Hematopoietic multipotent progenitor cell (in vitro differentiated cells): ENCODE data around the gene ZCCHC8. TPM values are rescaled to one million over a fixed set of nuclear protein-coding genes. Genes with fewer than 3 reads are reported as not detected.
"Not testable (repeated sequence)": the region's sequence is repeated elsewhere in the genome, so short reads cannot be mapped to it uniquely, and the experiment has no call there.

Experiments
- DNase-seq, 3 donors: peaks; one replicate each; pipeline ENCODE4 v3.0.0-alpha.2; 2011 to 2015; ENCODE audit warnings: low read depth in 2 of 3, low spot score in 2 of 3
- total RNA-seq: library from RNA; depleted of rRNA; stranded (reverse); fragments of >200 nt; gene quantifications from one replicate; pipeline ENCODE4 v1.2.3, GENCODE V29; 2012

Gene ZCCHC8
- total RNA-seq, 1 donor = 16.4 TPM

- DNase-seq = no peak
Observed at GRCh38 chr12:122473543-122474323, 27.0 kb downstream of the ZCCHC8 start.

- peak in 2 of 3 donors; percentile 62 to 86 for DNase-seq
Observed at GRCh38 chr12:122471324-122472226, 29.2 kb downstream of the ZCCHC8 start.

GRCh38 chr12:122470576-122470975 lies 30.2 kb downstream of the ZCCHC8 start:
- DNase-seq = not testable (repeated sequence)

GRCh38 chr12:122469856-122470255 lies 30.9 kb downstream of the ZCCHC8 start:
- DNase-seq = not testable (repeated sequence)

- no peak for DNase-seq
Observed at GRCh38 chr12:122467983-122468382, 32.7 kb downstream of the ZCCHC8 start.

GRCh38 chr12:122464317-122465042 lies 36.3 kb downstream of the ZCCHC8 start:
- DNase-seq = not testable (repeated sequence)

- DNase-seq = no peak
Observed at GRCh38 chr12:122460641-122461040, 40.1 kb downstream of the ZCCHC8 start.

GRCh38 chr12:122460061-122460460 lies 40.7 kb downstream of the ZCCHC8 start:
- DNase-seq = no peak

GRCh38 chr12:122459211-122459610 lies 41.5 kb downstream of the ZCCHC8 start:
- no peak for DNase-seq

GRCh38 chr12:122458105-122459035 lies 42.4 kb downstream of the ZCCHC8 start:
- DNase-seq = no peak

GRCh38 chr12:122457627-122458026 lies 43.1 kb downstream of the ZCCHC8 start:
- no peak for DNase-seq

GRCh38 chr12:122454739-122455138 lies 46.0 kb downstream of the ZCCHC8 start:
- no peak for DNase-seq

GRCh38 chr12:122454250-122454721 lies 46.4 kb downstream of the ZCCHC8 start:
- no peak for DNase-seq

GRCh38 chr12:122452701-122453285 lies 47.9 kb downstream of the ZCCHC8 start:
- no peak for DNase-seq

GRCh38 chr12:122449317-122449716 lies 51.4 kb downstream of the ZCCHC8 start:
- peak in 2 of 3 donors; percentile 24 to 63 for DNase-seq

- not testable (repeated sequence) for DNase-seq
Observed at GRCh38 chr12:122447825-122448224, 52.9 kb downstream of the ZCCHC8 start.

GRCh38 chr12:122446390-122446789 lies 54.3 kb downstream of the ZCCHC8 start:
- DNase-seq = not testable (repeated sequence)

- not testable (repeated sequence) for DNase-seq
Observed at GRCh38 chr12:122444071-122444470, 56.7 kb downstream of the ZCCHC8 start.

- DNase-seq = not testable (repeated sequence)
Observed at GRCh38 chr12:122438822-122439221, 61.9 kb downstream of the ZCCHC8 start.
